Suprapubic skin (tissue), 4 donors: ENCODE measurements around the gene CAMK2A. TPM values are rescaled to one million over a fixed set of nuclear protein-coding genes. Genes with fewer than 3 reads are reported as not detected.

Experiments used
- DNase-seq, 2 donors: peaks; one replicate each; pipeline ENCODE4 v3.0.0-alpha.2; 2019; ENCODE audit warnings: low spot score in 2 of 2
- H3K27ac ChIP-seq: fragments of 200-600 bp; sonication (generic); one replicate; pipeline ENCODE4 v1.5.1; 2019
- H3K27me3 ChIP-seq: fragments of 200-600 bp; sonication (generic); one replicate; pipeline ENCODE4 v1.5.1; 2019
- H3K36me3 ChIP-seq: fragments of 200-600 bp; sonication (generic); one replicate; pipeline ENCODE4 v1.5.1; 2019
- H3K4me1 ChIP-seq: fragments of 200-600 bp; sonication (generic); one replicate; pipeline ENCODE4 v1.5.1; 2019
- H3K4me3 ChIP-seq: fragments of 200-600 bp; sonication (generic); one replicate; pipeline ENCODE4 v1.5.1; 2019; ENCODE audit warnings: mild to moderate bottlenecking
- H3K9me3 ChIP-seq: fragments of 200-600 bp; sonication (generic); one replicate; pipeline ENCODE4 v1.5.1; 2019
- EP300 ChIP-seq: sonication (generic); formaldehyde crosslinking; IDR thresholded peaks from one replicate; pipeline ENCODE4 v1.6.1; 2017; ENCODE audit warnings: antibody characterized with exemption
- POLR2A ChIP-seq, 2 donors: fragments of 450-650 bp; IDR thresholded peaks; one replicate each; pipeline ENCODE4 v1.6.1; 2017; ENCODE audit warnings: antibody characterized with exemption in 2 of 2, mild to moderate bottlenecking in 2 of 2, moderate library complexity in 2 of 2
- POLR2AphosphoS5 ChIP-seq, 3 donors: sonication (generic); formaldehyde crosslinking; IDR thresholded peaks; one replicate each; pipeline ENCODE4 v1.6.1; 2017; ENCODE audit warnings: antibody characterized with exemption in 3 of 3
- WGBS: methylation state at CpG from one replicate; pipeline ENCODE4 v1.1.5; 2018; 5-methylcytosine and 5-hydroxymethylcytosine counted together
- total RNA-seq, 4 donors: library from RNA; depleted of rRNA; stranded (reverse); fragments of >200 nt; gene quantifications; one replicate each; pipeline ENCODE4 v1.1.0, GENCODE V29; 2016
- TF ChIP-seq, protein P1 (sequence below), 2 donors: fragments of 200-600 bp in 1 of 2; fragments of 450-650 bp in 1 of 2; sonication (generic) in 1 of 2; IDR thresholded peaks; one replicate each; pipeline ENCODE4 v1.5.1; 2016 to 2019; ENCODE audit warnings: antibody characterized with exemption in 2 of 2, mild to moderate bottlenecking in 1 of 2, moderate library complexity in 1 of 2

The CAMK2A gene
- total RNA-seq, 4 donors from 2014 or later: 0.26 to 0.64 TPM; not detected in 2

DNA sequence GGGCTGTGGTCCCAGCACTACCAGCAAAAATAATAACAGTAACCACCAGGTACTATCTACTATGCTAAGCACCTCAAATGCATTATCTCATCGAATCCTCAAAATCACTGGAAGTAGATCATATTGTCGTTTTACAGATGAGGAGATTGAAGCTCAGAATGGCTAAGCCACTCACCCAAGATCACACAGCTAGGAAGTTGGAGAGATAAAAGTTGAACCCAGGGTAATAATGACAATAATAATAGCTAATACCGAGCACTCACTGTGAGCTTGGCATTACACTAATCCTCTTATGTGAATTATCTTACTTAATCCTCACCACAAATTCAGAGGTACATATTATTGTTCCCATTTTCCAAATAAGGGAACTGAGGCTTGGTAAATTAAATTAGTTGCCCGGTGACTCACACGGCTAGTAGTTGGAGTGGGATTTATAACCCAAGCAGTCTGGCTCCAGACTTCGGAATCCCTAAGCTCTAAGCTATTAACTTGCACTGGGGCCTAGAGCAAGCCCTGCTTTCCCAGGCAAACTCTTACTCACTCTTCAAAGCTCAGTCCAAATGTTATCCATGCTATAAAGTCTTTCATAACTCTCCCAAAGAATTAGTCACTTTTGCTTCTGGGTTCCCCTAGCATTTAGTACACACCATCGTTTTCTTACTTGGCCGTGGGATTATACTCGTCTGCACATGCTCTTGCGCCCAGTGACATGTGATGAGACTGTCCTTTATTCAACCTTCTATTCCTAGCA is 9.3 kb upstream of the CAMK2A start:
- H3K4me3 ChIP-seq: no peak overlapping the region
- H3K4me1 ChIP-seq: peaks cover 61% of the 10 kb centered on the region
- DNase-seq: no peak
- H3K9me3 ChIP-seq: no peaks in the 10 kb centered on the region
- no peak for TF ChIP-seq EP300
- TF ChIP-seq, protein P1, sequence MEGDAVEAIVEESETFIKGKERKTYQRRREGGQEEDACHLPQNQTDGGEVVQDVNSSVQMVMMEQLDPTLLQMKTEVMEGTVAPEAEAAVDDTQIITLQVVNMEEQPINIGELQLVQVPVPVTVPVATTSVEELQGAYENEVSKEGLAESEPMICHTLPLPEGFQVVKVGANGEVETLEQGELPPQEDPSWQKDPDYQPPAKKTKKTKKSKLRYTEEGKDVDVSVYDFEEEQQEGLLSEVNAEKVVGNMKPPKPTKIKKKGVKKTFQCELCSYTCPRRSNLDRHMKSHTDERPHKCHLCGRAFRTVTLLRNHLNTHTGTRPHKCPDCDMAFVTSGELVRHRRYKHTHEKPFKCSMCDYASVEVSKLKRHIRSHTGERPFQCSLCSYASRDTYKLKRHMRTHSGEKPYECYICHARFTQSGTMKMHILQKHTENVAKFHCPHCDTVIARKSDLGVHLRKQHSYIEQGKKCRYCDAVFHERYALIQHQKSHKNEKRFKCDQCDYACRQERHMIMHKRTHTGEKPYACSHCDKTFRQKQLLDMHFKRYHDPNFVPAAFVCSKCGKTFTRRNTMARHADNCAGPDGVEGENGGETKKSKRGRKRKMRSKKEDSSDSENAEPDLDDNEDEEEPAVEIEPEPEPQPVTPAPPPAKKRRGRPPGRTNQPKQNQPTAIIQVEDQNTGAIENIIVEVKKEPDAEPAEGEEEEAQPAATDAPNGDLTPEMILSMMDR (IDR thresholded peaks at IDR 0.05): no peak
- no peak for TF ChIP-seq POLR2A (IDR thresholded peaks at IDR 0.05)
- TF ChIP-seq POLR2AphosphoS5 (IDR thresholded peaks at IDR 0.05): no peak
- H3K27ac ChIP-seq: no peak overlapping the region
- H3K27me3 ChIP-seq: peaks cover 13% of the 10 kb centered on the region
- no peaks in the 10 kb centered on the region for H3K36me3 ChIP-seq
- 51% methylated on average over 10 of the region's 10 CpGs for WGBS

DNA sequence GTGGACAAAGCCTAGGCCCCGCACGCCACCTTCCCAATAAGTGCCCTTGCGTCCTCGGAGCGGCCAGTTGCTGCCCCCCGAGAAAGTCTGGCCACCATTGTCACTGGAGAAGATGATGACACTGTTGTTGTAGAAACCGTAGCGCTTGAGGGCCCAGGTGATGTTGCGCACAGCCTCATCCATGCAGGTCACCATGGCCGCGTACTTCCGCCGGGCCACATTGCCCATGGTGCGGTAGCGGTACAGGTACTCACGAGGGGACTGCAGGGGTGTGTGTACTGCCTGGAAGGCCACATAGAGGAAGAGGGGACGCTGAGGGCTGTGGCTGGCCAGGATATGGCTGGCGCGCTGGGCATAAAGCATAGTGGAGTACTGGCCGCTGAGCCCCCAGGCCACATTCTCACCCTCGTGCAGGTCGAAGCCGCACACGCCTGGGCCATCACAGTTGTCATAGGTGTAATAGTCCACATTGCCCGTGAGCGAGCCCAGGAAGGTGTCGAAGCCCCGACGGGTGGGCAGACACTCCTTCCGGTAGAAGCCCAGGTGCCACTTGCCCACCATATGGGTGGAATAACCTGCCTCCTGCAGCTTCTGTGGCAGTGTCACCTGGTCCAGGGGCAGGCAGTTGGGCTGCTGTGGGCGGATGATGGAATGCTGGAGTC is 8.5 kb upstream of the CAMK2A start:
- H3K27me3 ChIP-seq: peaks cover 13% of the 10 kb centered on the region
- H3K36me3 ChIP-seq: no peaks in the 10 kb centered on the region
- 95% methylated on average over 8 of the region's 31 CpGs for WGBS
- no peak for DNase-seq
- H3K27ac ChIP-seq: no peak overlapping the region
- TF ChIP-seq EP300: no peak
- TF ChIP-seq POLR2A (IDR thresholded peaks at IDR 0.05): no peak
- TF ChIP-seq, protein P1 (IDR thresholded peaks at IDR 0.05): no peak
- no peak for TF ChIP-seq POLR2AphosphoS5 (IDR thresholded peaks at IDR 0.05)
- no peaks in the 10 kb centered on the region for H3K9me3 ChIP-seq
- H3K4me1 ChIP-seq: peaks cover 66% of the 10 kb centered on the region
- no peak overlapping the region for H3K4me3 ChIP-seq

DNA sequence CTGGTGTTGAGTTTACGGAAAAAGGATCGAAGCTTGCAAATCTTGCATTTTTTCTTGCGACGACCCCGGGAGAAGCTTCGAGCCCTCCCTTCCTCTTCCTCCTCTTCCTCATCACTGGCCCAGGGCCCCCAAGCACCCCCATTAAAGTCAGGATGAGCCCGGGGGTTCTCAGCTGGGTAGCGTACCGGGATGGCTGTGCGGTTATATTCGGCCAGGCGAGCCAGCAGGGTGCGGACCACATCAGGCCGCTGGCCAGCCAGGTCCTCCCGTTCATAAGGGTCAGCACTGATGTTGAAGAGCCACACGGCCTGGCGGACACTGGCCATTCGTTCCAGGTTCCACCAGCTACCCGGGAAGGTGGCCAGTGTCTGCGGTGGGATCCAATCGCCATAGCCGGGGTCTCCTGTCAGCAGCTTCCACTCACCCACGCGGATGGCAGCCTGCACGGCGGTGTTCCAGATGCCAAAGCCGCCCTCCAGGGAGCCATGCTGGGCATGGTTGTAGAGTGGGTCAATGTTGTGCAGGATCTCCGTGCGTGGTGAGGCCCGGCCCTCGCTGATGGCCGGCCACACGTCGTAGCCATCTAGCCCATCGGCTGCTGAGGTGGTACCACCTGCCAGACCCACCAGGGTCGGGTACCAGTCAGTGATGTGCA is 7.8 kb upstream of the CAMK2A start:
- no peak for DNase-seq
- H3K9me3 ChIP-seq: no peaks in the 10 kb centered on the region
- no peaks in the 10 kb centered on the region for H3K36me3 ChIP-seq
- TF ChIP-seq, protein P1 (IDR thresholded peaks at IDR 0.05): no peak
- TF ChIP-seq POLR2AphosphoS5 (IDR thresholded peaks at IDR 0.05) (no peak), EP300 (no peak), POLR2A (IDR thresholded peaks at IDR 0.05) (no peak)
- H3K27me3 ChIP-seq: peaks cover 7% of the 10 kb centered on the region
- WGBS: 99% methylated on average over 26 of the region's 36 CpGs
- H3K4me3 ChIP-seq: no peak overlapping the region
- H3K27ac ChIP-seq: no peak overlapping the region
- H3K4me1 ChIP-seq: peaks cover 65% of the 10 kb centered on the region

DNA sequence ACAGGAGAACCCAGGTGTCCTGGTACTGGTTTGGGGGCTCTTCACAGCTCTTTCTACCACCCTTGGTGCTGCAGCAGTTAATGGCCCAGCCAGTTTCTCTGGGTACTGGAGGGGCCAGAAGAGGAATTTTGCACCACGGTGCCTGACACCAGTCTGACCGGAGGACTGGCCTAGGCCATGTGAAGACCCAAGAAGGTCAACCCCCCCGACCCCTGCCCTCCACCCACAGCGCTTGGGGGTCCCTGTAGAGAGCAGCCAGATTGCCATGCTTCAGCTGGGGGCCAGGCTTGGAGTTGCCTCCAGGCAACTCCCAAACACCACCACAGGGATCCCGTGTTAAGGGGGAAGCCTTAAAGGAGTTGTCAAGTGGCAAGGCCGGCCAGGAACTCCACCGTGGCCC is 6.9 kb upstream of the CAMK2A start:
- no peaks in the 10 kb centered on the region for H3K27me3 ChIP-seq
- no peak overlapping the region for H3K4me3 ChIP-seq
- peaks cover 57% of the 10 kb centered on the region for H3K4me1 ChIP-seq
- no peak for DNase-seq
- TF ChIP-seq EP300 (no peak), POLR2AphosphoS5 (IDR thresholded peaks at IDR 0.05) (no peak), POLR2A (IDR thresholded peaks at IDR 0.05) (no peak)
- TF ChIP-seq, protein P1 (IDR thresholded peaks at IDR 0.05): no peak
- peak overlapping the region; percentile 6 for H3K27ac ChIP-seq
- no peaks in the 10 kb centered on the region for H3K9me3 ChIP-seq
- WGBS: 74% methylated on average over 4 of the region's 7 CpGs
- H3K36me3 ChIP-seq: no peaks in the 10 kb centered on the region
